NT2/D1 (cell line): ENCODE results near the gene RFC1.
A peak's percentile ranks its signal among the peaks of the same experiment; 100 is the strongest.
"Not testable (repeated sequence)": the region's sequence is repeated elsewhere in the genome, so short reads cannot be mapped to it uniquely, and the experiment has no call there.

Experiments
- DNase-seq: peaks from one replicate; pipeline ENCODE4 v3.0.0-alpha.2; 2011; ENCODE audit warnings: low read depth, low spot score
- H3K27me3 ChIP-seq: 2 replicates; pipeline ENCODE4 v1.6.0; 2011; ENCODE audit warnings: mild to moderate bottlenecking; ENCODE audit not compliant: insufficient read length, insufficient read depth
- H3K36me3 ChIP-seq: 2 replicates; pipeline ENCODE4 v1.6.1; 2011; ENCODE audit warnings: mild to moderate bottlenecking, low read length, mixed read lengths; ENCODE audit not compliant: insufficient read depth, insufficient read length
- H3K4me1 ChIP-seq: 2 replicates; pipeline ENCODE4 v1.5.1; 2011; ENCODE audit not compliant: insufficient read depth, insufficient read length
- H3K4me3 ChIP-seq: 2 replicates; pipeline ENCODE4 v1.5.1; 2011; ENCODE audit warnings: low read depth; ENCODE audit not compliant: insufficient read length
- H3K9ac ChIP-seq: 2 replicates; pipeline ENCODE4 v1.6.0; 2011; ENCODE audit warnings: low read depth; ENCODE audit not compliant: insufficient read length
- H3K9me3 ChIP-seq: 2 replicates; pipeline ENCODE4 v1.5.1; 2011; ENCODE audit warnings: mild to moderate bottlenecking, low read length; ENCODE audit not compliant: insufficient read depth
- SUZ12 ChIP-seq: IDR thresholded peaks from 2 replicates; pipeline ENCODE4 v1.6.1; 2011; ENCODE audit not compliant: insufficient read length, insufficient read depth; ENCODE audit errors: extremely low read depth
- YY1 ChIP-seq: IDR thresholded peaks from 2 replicates; pipeline ENCODE4 v1.6.1; 2011; ENCODE audit not compliant: insufficient read length, insufficient read depth
- ZNF274 ChIP-seq: IDR thresholded peaks from 2 replicates; pipeline ENCODE4 v1.6.1; 2011; ENCODE audit warnings: mild to moderate bottlenecking, low read depth, low read length

Gene RFC1

DNA sequence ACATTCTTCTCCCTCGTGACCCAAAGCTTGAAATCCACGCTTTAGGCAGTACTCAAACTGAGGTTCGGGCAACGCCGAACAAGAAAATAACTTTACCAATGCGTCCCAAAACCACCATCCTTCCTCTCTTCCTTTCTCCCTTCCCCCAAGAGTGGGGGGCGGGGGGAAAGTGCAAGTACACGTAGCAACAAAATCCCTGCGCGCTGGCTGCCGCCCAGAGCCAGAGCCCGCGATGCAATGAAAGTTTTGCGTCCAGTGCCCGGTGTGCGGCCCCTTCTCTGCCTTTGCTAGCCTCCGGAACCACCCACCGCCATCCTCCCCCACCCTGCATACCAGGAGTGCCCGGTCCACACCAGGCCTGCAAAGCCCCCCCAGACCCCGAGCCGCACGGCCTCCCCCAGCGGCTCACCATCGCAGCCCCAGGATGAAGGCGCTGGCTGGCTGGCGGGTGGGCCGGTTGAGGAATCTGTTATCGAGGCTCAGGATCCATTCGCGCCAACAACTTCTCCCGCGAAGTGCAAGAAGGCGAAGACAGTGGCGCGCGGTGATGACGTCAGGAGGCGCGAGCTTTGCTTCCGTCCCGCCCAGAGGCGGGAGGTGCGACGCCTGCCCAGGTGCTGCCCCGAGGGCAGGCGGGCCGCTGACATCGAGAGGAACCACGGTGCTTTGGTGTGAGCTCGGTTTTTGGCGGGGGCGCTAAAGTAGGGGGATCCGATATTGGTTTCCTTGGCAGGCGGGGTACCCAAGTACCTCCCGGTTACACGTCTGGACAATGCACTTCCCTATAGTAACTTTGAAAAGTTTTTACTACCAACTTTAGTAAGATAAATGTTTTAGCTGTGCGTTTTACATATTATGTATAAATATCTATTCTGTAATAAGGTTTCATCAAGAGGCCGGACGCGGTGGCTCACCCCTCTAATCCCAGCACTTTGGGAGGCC is at the start of gene RFC1:
RFC1 (minus strand) TSS at position 533 of the 942 bp plus-strand sequence; CDS start at position 412, 121 bp downstream.
- TF ChIP-seq ZNF274 (no peak), SUZ12 (no peak), YY1 (no peak)
- H3K27me3 ChIP-seq: no peaks in the 10 kb centered on the region

DNA sequence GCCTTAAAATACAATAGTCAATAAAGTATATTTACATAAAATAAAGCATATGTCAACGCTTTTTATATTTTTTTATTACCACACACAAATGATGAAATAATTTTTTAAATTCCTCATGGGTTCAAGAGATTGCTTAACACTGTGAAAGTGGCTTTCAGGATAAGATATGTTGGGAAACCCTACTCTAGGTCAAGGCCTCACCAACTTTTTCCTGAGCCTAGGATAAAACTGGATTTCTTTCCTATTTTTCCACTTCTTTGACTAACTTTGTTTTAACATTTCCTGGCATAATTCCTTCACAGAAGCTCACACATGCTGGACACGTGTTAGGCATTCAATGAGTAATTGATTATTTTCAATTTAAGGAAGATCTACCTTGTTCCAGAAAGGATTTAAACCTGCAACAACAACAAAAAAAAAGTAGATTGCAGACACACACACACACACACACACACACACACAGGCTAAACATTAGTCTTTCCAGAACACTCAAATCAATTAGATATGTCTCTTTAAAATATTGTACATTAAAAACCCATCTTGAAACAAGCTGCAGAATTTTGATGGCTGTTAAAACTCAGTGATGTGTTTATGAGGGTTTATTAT is 49.6 kb upstream of the RFC1 start:
- no peaks in the 10 kb centered on the region for H3K9me3 ChIP-seq
- H3K4me1 ChIP-seq: no peaks in the 10 kb centered on the region
- no peaks in the 10 kb centered on the region for H3K36me3 ChIP-seq
- DNase-seq: no peak
- no peaks in the 10 kb centered on the region for H3K27me3 ChIP-seq
- H3K4me3 ChIP-seq: no peak overlapping the region
- TF ChIP-seq ZNF274: no peak
- no peak for TF ChIP-seq YY1
- no peak for TF ChIP-seq SUZ12
- H3K9ac ChIP-seq: no peak overlapping the region

More for the DNA sequence above, at the start of gene RFC1:
- no peaks in the 10 kb centered on the region for H3K36me3 ChIP-seq
- H3K4me3 ChIP-seq: peak within 1 kb of the TSS; percentile 69
- peaks cover 5% of the 10 kb centered on the region; the same call in 1 of the 2 replicates for H3K9me3 ChIP-seq
- H3K9ac ChIP-seq: peak within 1 kb of the TSS; percentile 87
- no peaks in the 10 kb centered on the region for H3K4me1 ChIP-seq
- DNase-seq: peak; percentile 84

DNA sequence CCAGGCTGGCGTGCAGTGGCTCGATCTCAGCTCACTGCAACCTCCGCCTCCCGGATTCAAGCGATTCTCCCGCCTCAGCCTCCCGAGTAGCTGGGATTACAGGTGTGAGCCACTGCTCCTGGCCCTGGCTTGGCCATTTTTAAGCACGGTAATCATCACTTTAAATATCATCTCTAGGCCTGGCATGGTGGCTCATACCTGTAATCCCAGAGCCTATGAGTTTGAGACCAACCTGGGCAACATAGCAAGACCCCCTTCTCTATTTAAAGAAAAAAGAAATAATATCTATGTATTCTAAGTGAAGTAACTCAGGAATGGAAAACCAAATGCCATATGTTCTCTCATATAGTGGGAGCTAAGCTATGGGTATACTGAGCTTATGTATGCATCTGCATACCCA is 45.4 kb upstream of the RFC1 start:
- DNase-seq, H3K27me3 ChIP-seq, H3K4me3 ChIP-seq, H3K36me3 ChIP-seq, H3K9me3 ChIP-seq, H3K9ac ChIP-seq, H3K4me1 ChIP-seq: not testable (repeated sequence)

DNA sequence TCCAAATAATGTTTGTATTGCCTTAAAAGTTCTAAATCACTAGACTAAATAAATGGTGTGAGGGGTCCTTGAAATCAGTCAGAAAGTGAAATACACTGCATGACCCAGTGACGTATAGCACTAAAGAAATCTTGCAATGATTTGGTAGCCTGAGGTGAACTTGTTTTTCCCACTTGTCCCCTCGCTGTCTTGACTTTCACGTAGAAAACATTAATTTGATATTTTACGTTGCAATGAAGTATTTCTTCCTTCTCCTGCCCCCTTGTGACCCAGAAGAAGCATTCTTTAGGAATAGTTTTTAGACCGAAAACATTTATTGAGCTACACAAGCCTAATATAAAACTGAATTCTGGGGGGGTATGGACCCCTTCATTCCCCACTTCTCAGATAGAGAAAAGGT is 44.3 kb upstream of the RFC1 start:
- Histone ChIP-seq H3K27me3 (no peaks in the 10 kb centered on the region), H3K4me1 (no peaks in the 10 kb centered on the region), H3K9ac (no peak overlapping the region), H3K9me3 (no peaks in the 10 kb centered on the region), H3K36me3 (no peaks in the 10 kb centered on the region), H3K4me3 (no peak overlapping the region)
- no peak for DNase-seq
- TF ChIP-seq ZNF274 (no peak), SUZ12 (no peak), YY1 (no peak)

DNA sequence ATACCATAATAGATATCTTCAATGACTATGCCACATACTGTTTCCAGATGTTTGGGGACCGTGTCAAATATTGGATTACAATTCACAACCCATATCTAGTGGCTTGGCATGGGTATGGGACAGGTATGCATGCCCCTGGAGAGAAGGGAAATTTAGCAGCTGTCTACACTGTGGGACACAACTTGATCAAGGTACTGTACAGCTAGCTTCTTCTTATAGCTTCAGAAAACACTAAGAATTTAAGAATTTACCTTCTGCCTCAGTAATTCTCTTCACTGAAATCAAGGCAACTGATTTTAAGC is 41.4 kb upstream of the RFC1 start:
- DNase-seq: no peak
- H3K4me1 ChIP-seq: no peaks in the 10 kb centered on the region
- no peak overlapping the region for H3K4me3 ChIP-seq

GRCh38 chr4:39406763-39407583 is 40.8 kb upstream of the RFC1 start, which contains the start of gene KLB:
TSS of gene KLB (plus strand) at chr4:39406930. CDS start at chr4:39406950, 20 bp downstream.
- H3K9me3 ChIP-seq: no peaks in the 10 kb centered on the region
- no peak within 1 kb of the TSS for H3K4me3 ChIP-seq
- DNase-seq: no peak
- TF ChIP-seq ZNF274 (no peak), YY1 (no peak), SUZ12 (no peak)
- H3K36me3 ChIP-seq: no peaks in the 10 kb centered on the region
- H3K27me3 ChIP-seq: no peaks in the 10 kb centered on the region
- no peak within 1 kb of the TSS for H3K9ac ChIP-seq
- no peaks in the 10 kb centered on the region for H3K4me1 ChIP-seq

More for the DNA sequence above, 41.4 kb upstream of the RFC1 start:
- H3K36me3 ChIP-seq: no peaks in the 10 kb centered on the region
- H3K9ac ChIP-seq: no peak overlapping the region
- TF ChIP-seq YY1 (no peak), ZNF274 (no peak), SUZ12 (no peak)
- no peaks in the 10 kb centered on the region for H3K27me3 ChIP-seq
- no peaks in the 10 kb centered on the region for H3K9me3 ChIP-seq

DNA sequence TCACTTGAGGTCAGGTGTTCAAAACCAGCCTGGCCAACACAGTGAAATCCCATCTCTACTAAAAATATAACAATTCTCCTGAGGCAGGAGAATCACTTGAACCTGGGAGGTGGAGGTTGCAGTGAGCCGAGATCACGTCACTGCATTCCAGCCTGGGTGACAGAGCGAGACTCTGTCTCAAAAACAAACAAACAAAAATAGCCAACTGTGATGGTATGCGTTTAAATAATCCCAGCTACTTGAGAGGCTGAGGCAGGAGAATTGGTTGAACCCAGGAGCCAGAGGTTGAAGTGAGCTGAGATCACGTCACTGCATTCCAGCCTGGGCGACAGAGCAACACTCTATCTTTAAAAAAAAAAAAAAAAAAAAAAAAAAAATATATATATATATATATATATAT is 35.5 kb upstream of the RFC1 start:
- not testable (repeated sequence) for H3K27me3 ChIP-seq, DNase-seq, H3K9ac ChIP-seq, H3K9me3 ChIP-seq, H3K36me3 ChIP-seq, H3K4me3 ChIP-seq, H3K4me1 ChIP-seq
